Measurements from ENCODE around the gene LOXL3.
"Not testable (repeated sequence)": the region's sequence is repeated elsewhere in the genome, so short reads cannot be mapped to it uniquely, and the experiment has no call there.

Gene LOXL3

DNA sequence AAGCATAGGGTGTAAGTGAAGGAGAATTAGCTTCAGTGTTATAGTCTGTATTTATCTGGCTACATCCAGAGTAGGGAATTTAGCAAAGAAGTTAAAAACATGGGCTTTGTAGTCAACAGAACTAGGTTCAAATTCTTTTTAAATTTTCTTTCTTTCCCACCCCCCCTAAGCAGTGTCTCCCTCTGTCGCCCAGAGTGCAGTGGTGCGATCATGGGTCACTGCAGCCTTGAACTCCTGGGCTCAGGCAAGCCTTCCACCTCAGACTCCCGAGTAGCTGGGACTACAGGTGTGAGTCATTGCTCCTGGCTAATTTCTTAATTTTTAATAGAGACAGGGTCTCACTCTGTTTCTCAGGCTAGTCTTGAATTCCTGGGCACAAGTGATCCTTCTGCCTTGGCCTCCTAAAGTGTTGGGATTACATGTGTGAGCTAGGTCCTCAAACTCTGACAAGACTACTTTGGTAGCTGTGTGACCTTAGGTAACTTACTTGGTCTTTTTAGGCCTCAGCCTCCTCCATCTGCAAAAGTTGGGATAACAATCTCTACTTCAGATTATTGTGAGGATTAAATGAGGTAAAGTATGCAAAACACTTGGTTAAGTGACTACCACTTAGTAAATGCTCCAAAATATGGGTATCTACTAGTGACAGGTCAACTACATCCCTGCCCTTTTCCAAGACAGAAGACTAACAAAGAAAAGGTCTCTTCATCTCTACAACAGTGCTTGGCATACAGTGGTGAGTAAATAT lies 18.6 kb upstream of the LOXL3 start:
- DNase-seq = no peak

DNA sequence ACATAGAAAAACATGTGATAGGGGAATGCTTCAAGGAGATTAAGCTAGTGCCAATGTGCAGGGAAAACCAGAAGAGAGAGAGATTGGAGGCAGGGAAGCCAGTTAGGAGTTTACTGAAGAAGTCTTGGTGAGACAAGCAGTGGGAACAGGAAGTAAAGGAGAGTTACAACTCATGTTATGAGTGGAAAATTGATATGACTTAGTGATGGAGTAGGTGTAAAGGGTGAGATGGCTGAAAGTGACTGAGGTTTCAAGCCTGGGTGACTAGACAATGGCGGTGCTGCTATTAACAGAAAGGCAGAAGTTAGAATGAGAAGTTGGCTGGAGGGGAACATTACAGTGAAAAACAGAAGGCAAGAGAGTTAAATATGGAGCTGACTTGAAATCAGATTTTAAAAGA lies 17.3 kb upstream of the LOXL3 start:
- no peak for DNase-seq

DNA sequence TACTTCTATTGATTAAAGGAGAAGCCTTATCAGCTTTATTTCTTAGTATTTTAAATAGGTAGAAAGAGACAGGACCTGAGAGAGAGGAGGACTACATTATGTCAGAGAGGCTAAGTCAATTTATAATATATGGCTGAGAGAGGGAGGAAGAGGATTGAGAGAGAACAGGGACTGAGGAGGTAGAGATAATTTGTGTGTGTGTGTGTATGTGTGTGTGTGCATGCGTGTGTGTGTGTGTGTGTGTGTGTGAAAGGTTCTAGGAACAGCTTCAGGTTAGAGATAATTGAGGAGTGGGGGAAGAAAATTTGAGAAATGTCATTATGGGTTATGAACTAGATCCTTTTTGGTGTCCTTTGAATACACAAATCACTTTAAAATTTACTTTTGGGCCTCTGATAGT lies 15.9 kb upstream of the LOXL3 start:
- DNase-seq = no peak

DNA sequence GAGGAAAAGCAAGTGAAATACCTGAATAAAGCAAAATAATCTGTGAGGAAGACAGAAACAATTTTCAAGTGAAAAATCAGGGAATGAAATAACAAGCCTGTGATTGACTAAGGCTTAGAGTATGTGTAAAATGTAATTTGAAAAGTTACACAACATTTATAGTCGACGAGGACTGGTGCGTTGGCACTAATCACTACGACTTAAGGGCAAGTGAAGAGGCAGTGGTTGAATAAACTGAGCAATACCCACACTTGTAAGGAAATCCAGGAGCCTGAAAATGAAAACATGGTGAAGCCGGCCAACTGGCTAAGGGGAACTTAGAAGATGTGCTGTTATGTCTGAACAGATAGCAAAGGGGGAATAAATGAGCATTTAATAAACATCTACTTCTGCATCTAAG lies 14.1 kb upstream of the LOXL3 start:
- DNase-seq = no peak

DNA sequence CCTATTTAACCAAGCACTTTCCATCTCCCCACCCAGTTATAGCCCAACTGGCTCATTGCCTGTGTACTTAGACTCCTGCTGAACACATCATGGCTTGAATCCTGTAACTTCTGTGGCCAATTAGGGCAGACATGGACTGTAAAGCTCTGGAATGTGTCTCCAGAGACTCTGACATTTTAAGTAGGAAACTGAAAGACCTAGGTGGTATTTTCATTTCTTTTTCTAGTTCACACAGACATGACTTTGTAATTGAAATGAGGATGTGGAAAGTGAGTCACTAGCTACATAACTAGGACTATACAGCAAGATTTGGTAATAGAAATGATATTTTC lies 13.0 kb upstream of the LOXL3 start:
- DNase-seq = no peak

DNA sequence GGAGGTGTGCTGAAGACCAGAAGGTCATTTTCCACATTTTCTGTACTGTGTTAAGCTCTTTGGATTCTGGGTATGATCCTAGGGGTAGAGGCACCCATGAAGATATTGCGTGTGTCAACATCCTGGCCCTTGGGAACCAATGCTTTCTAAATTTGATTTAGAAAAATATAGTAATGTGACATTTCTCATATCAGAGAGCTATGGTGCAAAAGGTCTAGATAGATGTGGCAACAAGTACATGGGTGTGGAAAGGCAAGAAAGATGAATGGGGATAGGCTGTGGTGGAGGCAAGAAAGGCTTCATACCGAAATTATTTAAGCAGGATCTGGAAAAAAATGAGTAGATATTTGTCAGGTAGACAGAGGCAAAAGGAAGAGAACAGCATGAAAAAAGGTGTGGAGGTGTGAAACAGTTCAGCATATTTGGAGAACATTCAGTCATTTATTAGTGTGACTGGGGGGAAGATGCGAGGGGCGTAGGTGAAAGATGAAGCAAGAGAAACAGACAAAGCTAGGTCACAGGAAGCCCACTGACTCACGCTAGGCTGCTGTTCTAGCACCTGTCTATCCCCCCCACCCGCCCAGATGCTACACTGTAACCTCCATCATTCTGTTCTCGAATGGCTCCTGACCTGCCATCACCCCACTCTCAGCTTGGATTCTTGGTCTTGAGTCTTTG lies 12.5 kb upstream of the LOXL3 start:
- DNase-seq = no peak

DNA sequence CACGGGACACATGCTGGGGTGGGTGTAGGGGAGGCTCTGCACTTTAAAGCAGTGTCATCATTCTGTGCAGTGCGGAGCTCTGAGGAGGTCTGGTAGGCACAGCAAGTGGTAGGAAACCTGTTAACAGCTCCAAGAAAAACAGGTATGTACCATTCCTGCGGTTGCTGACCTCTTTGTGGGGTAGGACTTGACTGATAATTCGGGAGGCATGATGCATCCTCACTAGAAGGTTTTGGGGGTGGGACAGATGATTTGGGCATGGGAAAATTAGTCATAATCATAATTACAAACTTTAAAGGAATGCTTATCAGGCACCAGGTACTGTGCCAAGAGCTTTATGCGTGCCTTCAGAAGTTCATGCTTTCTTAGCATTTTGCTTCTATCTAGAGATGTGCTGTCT lies 10.5 kb upstream of the LOXL3 start:
- DNase-seq = no peak

DNA sequence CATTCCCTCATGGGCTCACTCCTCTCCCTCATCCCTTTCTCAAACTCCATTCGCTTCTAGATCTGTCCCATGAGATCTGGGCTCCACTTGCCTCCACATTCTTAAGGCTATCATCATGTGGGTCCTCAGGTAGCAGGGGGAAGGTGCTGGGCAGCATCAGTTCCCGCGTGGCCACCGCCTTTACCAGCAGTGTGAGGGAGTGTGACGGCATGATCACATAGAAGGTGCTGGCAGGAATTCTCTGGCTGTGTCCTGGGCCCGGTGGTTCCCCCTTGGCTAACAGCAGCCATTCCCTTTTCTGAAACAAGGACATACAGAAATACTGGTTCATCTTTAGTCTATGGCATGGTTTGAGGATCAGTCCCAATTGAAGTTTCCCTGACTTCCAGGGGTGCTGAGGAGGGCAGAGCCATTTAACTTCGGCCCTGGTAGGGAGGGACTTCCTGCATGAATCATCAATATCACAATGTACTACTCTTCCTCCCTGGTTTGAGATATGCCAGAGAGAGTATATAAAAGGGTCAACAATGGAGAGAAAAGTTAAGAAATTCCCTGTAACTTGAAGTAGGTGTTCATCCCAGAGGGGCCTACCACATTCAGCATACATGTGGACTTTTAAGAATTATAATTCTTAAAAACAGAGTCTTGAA lies 8.5 kb upstream of the LOXL3 start:
- no peak for DNase-seq

DNA sequence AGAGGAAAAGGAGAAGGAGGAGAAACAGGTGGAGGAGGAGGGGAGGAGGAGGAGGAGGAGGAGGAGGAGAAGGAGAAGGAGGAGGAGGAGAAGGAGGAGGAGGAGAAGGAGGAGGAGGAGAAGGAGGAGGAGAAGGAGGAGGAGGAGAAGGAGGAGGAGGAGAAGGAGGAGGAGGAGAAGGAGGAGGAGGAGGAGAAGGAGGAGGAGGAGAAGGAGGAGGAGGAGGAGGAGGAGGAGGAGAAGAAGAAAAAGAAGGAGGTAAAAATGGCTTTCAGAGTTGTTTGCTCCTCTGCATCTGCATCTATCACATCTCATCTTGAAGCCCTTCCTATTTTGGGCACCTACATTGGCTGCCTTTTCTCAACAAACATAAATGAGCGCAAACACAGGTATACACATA lies 7.3 kb upstream of the LOXL3 start:
- not testable (repeated sequence) for DNase-seq

DNA sequence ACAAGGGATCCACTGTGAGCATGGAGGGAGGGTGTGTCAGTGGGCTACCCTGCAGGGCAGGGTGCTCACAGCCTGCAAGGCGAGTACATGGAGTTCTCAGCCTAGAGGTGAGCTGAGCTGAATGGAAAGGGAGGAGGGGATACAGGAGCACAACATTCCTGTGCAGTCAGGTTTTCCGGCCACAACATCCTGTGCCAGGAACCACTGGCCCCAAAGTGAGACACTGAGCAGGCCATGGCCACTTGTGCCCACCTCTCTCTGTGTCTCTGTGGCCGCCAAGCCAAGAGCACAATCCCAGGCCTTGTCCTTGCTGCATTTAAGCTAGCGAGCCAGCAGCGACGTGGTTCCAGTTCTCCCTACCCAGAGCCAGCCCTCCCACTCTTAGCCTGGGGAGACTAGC lies 6.8 kb upstream of the LOXL3 start:
- DNase-seq = no peak

DNA sequence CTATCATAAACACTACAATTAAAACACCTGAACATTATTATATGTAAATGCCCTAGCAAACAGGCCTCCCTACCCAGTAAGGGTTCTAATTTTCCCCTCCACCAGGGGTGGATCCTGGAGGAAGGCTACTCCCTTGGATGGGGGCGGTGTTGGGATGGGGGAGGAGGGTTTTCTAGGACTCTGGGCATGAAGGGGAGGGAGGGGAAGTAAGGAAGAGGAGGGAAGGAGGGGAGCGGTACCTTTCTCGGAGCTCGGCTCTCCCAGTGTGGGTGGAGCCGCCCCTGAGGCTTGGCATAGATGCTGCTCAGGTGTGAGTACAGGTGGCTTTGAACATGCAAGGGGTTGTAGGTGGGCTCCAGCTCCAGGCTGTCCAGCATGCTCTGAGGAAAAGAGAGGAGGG lies 6.2 kb upstream of the LOXL3 start:
- DNase-seq = no peak

DNA sequence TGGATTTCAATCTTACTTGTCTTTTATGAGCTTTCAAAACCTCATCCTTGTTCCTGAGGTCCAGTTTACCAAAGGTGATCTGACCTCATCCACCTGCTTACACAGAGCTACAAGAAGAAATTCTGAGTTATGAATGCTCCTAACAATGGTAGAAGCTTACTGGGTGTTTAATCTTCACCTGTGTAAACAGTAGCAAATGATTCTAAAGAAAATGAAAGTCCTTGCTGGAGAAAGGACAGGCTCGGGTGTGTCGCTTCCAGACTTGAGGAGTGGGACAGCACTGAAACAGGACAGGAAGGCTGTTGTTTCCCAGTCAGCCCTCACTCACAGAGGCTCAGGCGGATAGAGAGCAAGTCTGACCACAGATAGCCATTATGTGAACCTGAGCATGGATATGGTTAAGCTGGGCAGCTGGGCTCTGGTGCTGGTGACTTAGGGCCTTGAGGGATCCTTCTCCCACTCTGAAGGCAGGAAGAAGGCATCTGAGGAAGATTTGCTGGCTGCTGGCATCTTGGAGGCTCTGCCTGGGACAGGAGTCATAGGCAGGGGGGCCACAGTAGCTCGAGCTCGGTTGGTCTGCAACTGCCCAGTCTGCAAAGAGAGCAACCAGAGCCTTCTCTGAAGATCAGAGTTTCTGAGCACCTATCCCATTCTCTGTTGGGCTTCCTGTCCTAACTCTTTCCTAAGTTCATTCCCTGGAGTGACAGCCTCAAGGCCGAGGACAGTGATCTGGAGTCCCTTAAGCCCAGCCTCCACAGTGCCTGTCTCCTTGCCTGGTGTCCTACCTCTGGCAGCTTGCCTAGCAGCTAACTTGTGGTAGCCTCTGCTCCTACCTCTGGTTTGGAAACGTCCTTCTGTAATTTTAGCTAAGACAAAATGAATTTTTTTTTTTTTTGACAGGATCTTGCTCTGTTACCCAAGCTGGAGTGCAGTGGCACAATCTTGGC lies 4.8 kb upstream of the LOXL3 start:
- DNase-seq = no peak

DNA sequence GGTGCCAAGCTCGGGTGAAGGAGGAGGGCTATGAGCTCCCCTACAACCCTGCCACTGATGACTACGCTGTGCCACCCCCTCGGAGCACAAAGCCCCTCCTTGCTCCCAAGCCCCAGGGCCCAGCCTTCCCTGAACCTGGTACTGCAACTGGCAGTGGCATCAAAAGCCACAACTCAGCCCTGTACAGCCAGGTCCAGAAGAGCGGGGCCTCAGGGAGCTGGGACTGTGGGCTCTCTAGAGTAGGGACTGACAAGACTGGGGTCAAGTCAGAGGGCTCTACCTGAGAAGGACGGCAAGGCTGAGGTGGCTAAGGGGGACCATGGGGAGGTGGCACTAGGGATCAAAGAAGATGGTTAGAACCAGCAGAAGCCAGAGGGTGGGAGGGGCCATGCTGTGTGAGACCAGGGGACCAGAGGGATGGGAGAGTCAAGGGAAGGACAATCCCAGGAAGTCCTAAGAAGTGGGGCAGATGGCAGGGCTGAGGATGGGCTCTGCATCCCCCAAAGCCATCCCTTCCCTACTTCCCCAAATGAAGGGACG lies 3.2 kb upstream of the LOXL3 start:
- no peak for DNase-seq

DNA sequence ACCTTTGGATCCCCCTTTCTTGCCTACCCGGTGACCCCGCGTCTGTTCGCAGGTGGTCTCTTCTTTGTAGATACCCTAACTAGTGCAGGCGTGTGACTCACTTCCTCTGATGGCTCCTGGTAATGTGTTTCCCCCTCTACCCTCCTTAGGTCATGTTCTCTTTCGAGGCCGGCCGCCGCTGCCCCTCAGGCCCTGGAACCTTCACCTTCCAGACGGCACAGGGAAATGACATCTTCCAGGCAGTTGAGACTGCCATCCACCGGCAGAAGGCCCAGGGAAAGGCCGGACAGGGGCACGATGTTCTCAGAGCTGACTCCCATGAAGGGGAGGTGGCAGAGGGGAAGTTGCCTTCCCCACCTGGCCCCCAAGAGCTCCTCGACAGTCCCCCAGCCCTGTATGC lies 2.4 kb upstream of the LOXL3 start:
- no peak for DNase-seq

DNA sequence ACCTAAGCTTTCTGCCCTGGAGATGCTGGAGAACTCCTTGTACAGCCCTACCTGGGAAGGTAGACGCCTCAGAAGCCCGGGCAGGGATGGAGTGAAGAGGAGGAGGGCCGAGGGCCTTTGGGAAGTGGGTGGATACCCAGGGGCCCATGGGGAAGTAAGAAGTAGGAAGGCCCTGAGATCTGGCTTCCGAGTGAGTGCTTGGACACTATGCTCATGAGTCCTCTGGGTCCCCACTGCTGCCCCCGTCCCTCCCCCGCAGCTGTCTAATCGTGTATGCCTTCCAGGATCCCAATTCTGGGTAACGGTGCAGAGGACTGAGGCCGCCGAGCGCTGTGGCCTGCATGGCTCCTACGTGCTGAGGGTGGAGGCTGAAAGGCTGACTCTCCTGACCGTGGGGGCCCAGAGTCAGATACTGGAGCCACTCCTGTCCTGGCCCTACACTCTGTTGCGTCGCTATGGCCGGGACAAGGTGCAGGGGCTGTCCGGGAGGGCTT lies 1.9 kb upstream of the LOXL3 start:
- DNase-seq = no peak

DNA sequence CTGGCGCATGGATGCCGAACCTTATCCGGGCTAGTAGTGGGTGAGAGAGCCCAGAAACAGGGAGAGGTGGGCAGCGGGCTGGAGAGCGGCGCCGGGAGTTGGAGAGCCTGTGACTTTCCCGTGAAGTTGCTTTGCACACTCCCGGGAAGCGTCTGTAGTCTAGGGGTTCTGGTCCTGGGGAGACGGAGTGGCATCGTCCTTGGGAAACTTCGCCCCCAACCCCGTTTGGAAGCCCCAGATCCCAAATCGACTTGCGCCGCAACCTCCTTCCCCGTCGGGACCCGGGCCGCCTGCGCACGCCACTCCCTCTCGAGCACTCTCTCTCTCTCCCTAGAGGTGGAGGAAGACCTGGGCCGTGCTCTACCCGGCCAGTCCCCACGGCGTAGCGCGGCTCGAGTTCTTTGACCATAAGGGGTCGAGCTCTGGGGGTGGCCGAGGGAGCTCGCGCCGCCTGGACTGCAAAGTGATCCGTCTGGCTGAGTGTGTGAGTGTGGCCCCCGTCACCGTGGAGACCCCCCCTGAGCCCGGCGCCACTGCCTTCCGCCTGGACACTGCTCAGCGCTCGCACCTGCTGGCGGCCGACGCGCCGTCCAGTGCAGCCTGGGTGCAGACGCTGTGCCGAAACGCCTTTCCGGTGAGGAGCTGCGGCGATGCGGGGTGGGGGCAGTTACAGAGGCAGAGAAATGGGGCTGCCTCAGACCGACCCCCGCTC lies 1.2 kb upstream of the LOXL3 start:
- DNase-seq = peak in 1 of 2 experiments; percentile 30

DNA sequence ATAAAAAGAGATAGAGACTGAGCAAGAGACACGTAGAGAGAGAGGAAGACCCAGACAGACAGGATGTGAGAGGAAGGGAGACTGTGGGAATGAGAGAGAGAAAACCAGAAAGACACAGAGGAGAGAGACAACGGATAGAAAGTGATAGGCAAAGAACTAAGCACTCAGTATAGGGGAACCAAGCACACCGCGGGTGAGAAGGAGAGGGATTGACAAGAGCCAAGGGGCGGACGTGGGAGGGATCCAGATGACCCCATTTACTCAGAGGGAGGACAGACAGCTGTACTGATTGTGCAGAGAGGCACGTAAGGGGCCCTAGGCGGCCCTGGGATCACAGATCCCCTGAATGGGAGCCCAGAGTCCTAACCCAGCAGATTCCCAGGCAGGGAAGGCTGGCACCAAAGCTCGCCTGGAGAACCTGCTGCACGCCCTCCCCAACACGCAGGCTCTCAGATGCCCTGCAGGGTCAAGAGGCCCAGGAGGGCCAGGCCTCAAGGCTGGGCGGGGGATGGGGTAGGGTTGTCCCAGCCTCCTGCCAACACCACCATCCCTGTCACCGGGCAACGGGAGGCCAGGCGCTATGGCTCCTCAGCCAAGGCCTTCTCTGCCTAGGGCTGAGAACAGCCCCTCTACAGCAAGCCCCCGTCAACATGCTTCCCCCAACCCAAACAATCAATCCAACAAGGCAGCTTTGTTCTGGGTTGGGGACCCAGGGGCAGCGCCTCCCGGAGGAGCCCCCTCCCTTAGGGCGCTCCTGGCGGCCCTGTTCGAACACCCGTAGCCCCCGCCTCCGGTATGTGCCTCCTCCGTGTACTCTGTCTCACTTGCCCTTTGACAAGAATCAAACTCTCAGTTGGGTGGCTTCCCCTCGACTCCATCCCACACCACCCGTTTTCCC lies 579 bp downstream of the LOXL3 start:
- no peak for DNase-seq

DNA sequence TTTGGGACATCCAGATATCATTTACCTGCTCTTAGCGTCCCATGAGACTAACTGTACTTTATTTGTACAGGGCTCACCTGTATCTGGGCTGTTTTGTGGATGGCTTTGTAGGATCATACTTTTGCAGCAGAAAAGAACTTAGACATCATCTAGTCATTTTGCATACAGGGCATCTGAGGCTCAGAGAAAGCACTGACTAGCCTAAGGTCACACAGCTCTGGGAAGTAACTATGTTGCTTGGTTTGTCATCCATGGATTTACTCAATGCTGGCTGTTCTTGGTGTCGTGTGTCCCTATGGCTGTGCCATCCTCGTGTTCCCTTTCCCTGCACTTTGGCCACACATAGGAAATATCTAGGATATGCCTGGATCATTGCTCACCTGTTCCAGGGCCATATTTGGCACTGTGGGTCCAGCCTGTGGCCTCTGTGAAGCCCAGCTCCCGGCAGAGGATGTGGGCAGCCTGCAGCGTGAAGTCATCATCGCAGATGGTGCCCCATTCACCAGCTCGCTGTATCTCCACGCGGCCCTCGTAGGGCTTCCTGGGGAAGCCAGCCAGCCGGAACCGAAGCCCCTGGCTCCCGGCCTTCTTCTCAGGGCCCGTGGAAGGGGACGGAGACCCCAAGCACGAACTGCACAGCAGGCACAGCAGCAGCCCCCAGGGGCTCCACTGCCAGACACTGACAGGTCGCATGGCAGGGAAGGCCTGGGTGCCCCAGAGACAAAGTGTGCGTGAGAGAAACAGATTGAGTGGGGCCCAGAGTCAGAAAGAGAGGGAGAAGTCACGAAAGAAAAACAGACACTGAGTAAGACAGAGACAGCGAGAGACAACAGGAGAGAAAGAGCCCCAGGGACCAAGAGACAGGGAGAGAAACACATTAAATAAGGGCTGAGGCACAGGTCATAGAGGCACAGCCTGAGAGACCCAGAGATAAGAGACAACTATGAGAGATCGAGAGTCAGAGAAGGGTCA lies 1.5 kb downstream of the LOXL3 start:
- DNase-seq = no peak

DNA sequence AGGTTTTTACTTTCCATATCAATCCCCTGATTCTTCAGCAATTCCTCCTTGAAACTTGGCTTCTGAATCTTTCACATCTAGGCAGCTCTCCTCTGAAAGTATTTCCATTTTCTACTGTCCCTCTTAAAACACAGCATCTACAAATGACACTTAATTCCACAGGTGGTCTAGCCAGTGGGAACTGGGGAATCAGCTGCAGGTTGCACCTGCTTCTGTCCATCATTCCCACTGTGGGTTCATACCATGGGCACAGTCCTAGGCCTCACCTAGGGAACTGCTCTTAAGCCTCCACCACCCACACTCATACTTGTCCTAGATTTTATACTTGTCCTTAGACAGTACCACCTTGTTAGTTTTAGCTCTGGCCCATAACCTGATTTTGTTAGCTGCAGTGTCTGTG lies 2.2 kb downstream of the LOXL3 start:
- no peak for DNase-seq

DNA sequence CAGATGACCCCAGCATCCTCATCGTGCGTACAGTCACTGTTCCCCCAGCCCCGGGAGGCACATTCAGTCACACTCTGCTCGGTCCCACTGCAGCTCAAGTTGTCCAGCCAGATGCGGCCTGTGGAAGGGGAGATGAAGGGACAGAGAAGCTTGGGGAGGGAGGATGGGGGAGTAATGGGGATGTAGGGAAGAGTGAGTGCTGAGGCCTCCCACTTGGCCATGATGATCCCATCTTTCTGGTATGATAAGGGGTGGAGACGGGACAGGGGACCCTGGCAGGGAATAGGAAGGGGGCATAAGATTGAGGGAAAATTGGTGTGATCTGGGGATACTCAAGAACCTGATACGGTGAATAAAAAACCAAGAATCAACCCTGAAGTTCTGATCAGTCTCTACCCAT lies 3.5 kb downstream of the LOXL3 start:
- no peak for DNase-seq
